HG03520 (cell line): ENCODE measurements around the gene SHC4.
"Not testable (repeated sequence)": the region's sequence is repeated elsewhere in the genome, so short reads cannot be mapped to it uniquely, and the experiment has no call there.

ENCODE experiments used
- ATAC-seq: cut with Tn5 transposase; IDR thresholded peaks from one replicate; pipeline ENCODE4 v1.9.1; 2021; ENCODE audit warnings: mild to moderate bottlenecking, moderate library complexity; ENCODE audit not compliant: unreplicated experiment

The SHC4 gene

DNA sequence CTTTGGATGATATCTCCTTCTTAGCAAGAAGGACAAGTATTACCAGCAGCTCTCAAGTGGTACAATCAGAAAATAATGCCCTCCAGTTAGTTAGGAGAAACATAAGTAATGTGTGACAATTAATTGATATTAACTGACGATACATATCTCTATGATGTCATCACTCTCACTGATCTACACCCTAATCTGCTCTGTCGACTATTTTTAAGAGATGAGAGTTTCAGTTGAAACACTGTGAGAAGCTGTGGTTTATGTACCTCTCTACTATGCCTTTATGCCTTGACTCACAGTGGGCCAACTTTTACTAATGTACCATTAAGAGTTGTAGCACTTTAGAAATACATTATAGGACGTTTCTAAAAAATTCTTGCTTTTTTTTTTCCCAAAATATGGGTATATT, 161.5 kb downstream of the SHC4 start:
- no peak for ATAC-seq

DNA sequence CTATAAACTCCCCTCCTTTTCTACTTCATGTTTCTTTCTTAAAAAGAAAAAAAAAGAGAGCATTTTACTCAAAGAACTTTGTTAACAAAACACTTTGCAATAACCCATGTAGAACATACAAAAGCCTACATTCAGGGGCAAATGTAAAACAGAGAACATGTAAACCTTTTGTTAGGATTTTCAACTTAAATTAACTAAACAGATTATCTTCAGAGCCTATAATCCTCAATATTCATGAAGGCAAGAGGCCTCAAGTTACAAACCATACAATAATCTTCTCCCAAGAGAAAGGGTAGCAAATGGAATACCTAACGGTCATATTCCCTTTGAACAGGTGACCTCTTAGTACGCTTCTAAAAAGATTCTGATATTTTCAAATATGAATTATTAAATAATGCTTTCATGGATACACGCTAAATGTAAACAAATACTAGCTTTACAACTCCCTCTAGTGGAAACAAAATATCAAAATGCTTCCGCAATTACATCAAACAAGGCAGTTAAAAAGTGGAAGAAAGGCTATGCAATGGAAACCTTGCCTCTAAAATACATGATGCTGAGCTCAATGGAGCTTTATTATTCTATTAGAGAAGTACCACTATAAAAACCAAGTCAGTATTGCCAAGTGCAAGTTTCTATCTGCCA, 162.8 kb downstream of the SHC4 start:
- no peak for ATAC-seq

DNA sequence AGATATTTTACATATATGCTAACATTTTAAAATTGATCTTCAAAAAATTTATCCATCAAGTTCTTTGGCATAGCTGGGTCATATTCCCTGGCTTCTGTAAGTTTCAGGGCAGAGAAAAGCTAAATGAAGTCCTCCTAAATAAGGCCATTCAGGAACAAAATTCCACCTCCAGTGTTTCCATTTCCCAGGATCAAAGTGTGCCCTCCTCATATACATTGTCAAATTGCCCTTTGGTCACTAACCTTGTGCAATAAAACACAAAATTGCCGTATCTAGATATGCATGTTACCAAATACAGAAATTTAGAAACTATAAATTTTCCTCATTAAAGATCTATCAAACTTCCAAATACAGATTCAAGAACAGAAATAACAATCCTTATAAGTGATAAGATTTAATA, 163.5 kb downstream of the SHC4 start:
- no peak for ATAC-seq

DNA sequence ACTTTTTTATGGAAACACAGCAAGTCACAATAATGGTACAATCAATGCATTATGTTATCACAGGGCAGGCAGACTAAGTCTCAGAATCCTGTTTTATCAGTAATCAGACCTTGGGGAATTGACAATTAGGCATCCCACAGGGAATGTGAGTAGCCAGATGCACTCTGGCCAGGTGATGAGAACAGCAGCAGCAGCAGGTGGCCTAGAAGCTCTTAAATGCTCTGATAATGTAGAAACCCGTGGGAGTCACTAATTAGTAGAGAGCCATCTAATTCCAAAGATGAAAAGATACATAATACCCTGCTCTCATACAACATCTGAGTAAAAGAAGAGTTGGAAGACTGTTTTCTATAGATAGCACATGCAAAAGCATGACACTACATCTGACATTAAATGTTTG, 165.4 kb downstream of the SHC4 start:
- no peak for ATAC-seq

DNA sequence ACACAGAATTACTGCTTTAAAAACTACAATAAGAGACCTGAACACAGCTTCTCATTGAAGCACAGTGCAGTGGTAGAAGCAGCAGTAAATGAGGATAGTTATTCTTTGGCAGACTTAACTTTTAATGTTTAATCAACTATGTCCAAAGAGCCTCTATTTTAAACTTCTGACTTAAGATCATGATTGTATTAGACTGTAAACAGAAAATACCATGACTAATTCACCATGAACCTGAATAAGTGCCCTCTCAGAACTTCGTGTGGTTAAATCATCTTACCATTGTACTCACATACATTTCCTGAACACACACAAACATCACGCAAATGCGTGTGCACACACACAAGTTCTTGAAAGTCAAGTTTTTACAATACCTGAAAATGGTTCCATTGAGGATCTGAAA, 166.8 kb downstream of the SHC4 start:
- no peak for ATAC-seq

DNA sequence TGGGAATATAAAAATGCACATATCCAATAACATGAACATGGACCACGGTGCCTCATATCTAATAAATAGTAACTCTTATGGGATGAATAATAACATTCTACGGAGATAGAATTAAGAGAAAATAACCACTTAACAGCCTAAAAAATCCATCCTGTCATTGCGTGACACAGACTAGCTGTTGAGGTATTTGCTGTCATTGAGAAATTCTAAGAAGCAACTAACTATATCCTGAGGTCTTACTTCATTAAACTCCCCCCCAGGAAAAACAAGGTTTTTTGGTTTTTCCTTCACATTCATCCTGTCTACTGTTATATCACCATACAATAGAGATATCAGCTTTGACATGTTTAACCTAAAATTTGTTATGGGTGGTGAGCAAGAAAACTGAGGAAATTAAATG, 167.2 kb downstream of the SHC4 start:
- ATAC-seq, result no peak

DNA sequence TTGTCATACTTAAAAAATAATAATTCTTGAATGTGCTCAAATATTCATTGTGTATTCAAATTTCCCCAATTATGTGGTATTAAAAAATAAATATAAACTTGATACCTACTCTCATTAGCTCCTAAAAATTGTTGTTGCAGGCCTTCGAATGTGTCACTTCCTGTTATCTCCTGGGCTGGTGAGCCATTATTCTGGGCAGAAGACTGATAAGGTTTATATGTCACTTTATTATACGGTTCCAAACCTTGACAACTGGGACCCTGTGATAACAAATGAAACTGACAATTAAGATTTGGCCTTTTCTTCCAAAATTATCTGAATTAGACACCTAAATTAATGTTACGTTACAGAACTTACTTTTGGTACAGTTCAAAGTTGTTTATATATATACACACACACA, 167.8 kb downstream of the SHC4 start:
- ATAC-seq, result no peak

DNA sequence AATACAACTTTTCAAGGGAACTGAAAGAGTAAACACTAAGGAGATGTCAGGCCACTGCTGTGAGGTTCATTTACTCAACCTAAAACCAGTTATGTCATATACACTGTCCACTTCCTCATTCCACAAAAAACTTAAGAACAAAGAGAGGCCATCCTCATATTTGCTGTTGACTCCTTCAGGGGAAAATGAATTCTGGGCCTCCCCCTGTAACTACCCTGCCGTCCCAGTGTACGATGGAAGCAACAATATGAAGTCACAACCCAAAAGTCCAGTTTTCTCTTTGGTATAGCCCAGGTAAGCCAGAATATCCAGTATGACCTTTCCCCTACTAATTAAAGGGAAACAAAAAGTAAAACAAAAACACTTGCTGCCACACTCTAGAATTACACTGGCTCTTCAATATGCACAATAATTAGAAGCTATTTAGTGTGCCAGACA, 169.0 kb downstream of the SHC4 start:
- ATAC-seq, result peak; percentile 94

DNA sequence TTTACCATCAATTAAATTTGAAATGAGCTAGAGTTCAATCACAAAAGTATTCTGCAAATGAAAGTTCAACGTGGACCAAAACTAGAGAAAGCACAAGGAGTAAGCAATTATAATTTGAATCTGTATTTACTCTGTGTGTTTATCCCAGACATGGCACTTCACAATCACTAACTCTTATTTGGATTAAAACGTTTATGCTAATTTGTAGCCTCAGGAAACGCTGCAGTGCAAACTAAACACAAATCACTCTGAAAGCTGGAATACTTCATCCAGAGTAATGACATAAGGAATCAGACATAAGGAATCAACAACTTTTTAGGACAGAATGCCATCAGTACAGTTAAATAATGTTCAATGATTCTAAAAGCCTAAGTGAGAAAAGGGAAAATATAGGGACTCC, 171.3 kb downstream of the SHC4 start:
- no peak for ATAC-seq

DNA sequence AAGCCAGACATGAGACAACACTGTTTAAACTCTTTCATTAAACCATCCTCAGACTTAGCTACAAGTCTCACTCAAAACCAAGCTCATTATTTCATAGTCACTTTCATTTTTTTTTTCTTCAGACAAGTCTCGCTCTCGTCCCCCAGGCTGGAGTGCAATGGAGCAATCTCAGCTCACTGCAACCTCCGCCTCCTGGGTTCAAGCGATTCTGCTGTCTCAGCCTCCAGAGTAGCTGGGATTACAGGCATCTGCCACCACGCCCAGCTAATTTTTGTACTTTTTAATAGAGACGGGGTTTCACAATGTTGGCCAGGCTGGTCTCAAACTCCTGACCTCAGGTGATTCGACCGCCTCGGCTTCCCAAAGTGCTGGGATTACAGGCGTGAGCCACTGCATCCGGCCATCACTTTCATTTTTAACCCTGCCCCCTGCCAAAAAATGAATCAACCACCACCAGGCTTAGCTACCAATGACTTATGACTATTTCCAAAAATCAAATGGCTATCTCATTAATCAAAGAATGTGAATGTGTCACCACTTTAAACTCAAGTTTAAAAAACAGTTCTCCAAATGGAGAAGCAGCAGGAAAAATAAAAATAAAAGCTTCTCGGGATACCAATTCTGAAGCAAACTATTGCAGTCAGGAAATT, 173.1 kb downstream of the SHC4 start:
- not testable (repeated sequence) for ATAC-seq

DNA sequence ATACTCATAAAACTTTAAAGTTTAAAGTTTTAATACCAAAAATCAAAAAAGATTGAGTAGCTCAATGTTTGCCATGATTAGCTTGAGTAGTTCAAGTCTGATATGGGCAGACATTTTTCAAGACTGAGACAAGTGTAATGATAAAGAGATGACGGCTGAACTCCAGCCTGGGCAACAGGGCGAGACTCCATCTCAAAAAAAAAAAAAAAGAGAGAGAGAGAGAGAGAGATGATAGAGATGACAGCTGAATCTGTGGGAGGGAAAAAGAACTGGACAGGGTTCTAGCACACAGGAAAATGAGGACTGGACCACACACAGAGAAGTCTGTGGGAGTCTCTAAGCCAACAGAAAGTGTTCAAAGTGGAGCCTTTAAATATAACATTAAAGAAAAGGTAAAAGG, 178.0 kb downstream of the SHC4 start:
- ATAC-seq, result no peak

DNA sequence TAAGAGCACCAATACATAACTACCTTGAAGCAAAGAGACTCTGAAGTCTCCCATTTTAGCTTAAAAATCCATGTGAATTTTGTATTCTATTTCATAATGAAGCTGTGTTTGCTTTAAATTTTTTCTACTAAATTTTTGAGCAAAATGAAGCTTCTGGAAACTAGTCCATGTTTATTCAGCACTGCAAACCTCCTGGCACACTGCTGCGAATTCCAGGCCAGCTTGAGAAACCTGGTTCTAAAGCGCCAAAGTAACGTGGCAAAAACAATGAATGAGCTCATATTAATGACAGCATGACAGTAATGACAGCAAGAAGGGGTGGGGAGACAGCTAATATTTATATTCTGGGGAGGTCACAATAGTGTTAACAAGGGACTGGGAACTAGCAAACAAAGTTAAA, 178.5 kb downstream of the SHC4 start:
- ATAC-seq, result no peak

DNA sequence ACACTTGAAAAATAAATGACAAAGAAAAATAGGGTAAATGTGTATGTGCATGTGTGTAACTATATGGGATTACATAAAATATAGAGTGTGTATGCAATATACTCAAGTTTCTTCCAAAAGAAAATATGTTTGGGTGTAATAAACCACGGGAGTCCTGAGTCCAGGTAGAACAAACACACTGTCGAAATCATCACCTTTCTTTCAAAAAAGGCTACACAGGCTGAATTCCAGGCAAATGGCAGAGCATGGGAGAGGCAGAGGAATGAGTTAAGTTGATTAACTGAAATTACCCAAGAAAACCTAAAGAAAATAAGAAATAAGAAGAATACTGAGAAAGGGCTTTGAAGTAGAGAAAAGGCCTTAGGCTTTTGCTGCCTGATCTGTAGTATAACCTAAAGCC, 179.0 kb downstream of the SHC4 start:
- ATAC-seq, result no peak

DNA sequence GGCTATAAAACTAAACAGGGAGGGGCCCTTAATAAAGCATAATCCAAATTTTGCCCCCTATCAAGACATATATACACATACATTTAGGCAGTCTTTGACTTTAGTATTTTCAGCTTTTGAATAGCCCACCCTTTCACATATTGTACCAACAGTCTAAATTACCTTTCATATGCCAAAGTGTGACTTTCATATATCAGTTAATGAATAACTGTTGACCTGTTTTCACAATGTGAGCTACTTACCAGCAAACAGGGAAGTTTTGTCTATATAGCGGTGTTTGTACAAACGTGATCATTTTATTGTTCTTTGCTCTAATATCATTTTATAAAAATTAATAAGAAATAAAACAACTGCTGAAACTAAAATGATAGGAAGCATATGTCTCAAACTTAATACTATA, 180.8 kb downstream of the SHC4 start:
- ATAC-seq, result no peak

DNA sequence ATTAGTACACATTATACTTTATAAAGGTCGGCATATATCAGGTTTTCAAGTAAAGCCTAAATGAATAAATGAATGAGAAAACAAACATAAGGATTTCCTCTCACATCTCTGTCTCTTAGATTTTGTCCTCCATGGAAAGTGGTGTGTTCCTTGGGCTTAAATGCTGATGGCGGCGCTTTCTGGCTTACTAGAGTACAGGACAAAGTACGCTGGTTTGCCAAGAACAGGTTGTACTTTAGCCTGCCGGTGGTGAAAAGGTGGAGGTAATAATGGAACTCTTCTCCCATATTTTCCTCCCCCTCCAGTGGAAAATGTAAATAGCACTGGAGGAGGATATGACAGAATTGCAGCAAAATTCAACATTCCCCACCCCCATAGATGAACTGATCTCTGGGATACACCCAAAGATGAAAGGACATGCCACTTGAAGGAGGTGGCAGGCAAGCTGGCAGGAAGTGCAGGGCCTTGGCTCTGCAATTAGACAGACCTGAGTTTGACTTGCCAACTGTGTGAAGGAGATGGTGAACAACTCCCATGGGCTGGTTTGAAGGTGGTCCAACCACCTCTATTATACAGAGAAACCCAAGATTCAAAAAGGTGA, 182.1 kb downstream of the SHC4 start:
- ATAC-seq, result no peak

DNA sequence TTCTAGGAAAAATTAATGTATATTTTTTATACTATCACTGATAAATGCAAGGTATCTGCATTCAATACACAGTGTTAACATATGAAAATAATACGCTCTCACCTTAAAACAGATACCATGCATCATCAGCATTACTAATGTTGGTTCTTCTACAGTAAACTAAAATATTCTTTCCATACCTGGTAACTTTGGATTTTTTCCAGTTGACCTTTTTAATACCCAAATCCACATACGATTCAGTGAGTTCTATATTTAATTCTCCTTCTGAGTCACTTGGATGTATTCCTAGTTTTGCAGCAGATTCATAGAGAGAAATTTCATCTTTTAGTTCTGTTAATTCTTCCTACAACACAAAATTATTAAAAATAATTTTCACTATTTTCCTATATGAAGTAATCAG, 182.7 kb downstream of the SHC4 start:
- no peak for ATAC-seq

DNA sequence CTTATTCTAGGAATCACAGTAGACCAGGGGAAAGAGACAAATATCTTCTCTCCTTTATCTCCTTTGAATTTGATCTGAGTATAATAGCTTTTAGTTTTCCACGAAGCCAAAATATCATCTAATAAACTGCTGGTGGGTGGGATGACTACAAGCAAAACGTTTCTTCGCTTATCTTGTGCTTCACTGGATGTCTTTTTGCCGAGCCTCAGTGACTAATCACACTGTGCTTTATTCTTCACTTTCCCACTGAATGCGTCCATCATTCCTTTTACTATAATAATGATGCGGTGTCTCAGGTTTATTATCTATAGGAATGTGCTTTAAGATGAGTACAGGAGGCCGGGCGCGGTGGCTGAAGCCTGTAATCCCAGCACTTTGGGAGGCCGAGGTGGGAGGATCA, 185.4 kb downstream of the SHC4 start:
- no peak for ATAC-seq

DNA sequence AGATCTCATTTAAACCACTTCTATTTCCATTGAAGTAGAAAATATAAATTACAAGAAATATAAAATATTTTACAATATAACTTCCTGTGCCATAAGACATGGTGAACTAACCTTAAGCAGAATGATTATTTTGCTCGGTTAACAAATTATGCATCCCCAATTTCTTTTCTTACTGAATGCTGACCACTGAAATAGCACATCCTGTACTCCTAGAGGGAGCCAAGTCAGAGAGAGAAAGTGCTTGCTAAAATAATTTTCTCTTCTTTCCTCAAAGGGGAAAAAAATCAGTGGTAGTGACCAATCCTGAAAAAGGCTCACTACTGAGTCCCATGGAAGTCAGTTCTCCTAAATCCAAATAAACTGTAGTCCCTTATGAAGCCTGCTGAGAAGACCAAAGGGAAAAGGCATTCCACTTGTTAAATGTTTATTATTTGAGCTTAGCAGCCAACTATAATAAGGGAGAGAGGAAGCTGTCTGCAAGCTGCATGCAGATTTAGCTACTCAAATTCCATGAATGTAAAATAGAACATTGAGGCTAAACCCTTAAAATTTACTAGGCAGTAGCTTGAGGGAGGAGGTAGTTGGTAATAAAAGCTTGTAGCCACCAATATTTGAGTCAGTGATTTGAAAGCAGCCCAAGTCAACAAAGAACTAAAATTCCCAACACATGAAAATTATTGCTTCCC, 185.9 kb downstream of the SHC4 start:
- ATAC-seq, result no peak

DNA sequence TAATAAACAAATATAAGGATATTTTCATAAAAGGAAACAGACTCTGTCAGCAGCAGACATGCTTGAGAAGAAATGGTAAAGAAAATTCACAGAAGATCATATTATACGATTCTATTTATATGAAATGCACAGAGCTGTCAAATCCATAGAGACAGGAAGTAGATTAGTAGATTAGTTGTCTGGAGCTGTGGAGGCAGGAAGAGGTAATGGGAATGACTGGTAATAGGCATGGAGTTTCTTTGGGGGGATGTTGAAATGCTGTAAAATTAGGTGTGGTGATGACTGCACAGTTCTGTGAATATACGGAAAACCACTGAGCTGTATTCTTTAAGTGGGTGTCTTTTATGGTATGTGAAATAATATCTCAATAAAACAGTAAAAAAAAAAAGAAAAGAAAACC, 188.2 kb downstream of the SHC4 start:
- no peak for ATAC-seq

DNA sequence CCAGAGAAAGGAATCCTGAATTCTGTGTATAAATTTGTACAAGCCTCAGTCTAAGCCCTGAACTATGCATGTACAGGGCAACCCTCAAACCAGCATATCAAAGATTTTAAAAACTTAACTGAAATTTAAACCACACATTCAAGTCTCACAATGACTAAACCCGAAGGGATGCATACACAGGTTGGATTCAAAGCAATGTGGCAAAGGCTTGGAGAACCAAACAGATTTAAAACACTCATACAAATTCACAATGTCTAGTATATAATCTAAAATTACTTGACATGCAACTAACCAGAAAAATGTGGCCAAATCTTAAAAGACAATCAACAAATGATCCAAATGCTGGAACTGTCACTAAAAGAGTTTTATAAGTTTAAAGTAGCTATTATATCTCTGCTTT, 189.2 kb downstream of the SHC4 start:
- ATAC-seq, result no peak
